GM12878 (cell line): ENCODE data around the gene KDM2A. TPM values are rescaled to one million over a fixed set of nuclear protein-coding genes. Genes with fewer than 3 reads are reported as not detected.
A peak's percentile ranks its signal among the peaks of the same experiment; 100 is the strongest.

ENCODE experiments used
- CBFB ChIP-seq: IDR thresholded peaks from 2 replicates; pipeline ENCODE4 v1.6.1; 2016; ENCODE audit warnings: antibody characterized with exemption, low read depth
- CBX3 ChIP-seq: fragments of 200-600 bp; sonication (generic); IDR thresholded peaks from 2 replicates; pipeline ENCODE4 v1.6.1; 2016; ENCODE audit warnings: low read depth, borderline replicate concordance
- CHD1 ChIP-seq: IDR thresholded peaks from 2 replicates; pipeline ENCODE4 v1.6.1; 2012; ENCODE audit warnings: low read depth, low read length, improper control_type of control experiment
- CHD4 ChIP-seq: fragments of 200-600 bp; sonication (generic); IDR thresholded peaks from 2 replicates; pipeline ENCODE4 v1.6.1; 2016; ENCODE audit warnings: mild to moderate bottlenecking
- EP300 ChIP-seq, 2 experiments: fragments of 150-350 bp in 1 of 2; IDR thresholded peaks; 2 replicates each; pipeline ENCODE4 v1.6.1; 2011 to 2012; ENCODE audit warnings: low read depth in 2 of 2, low read length in 2 of 2, borderline replicate concordance in 1 of 2, improper control_type of control experiment in 1 of 2, inconsistent platforms in 1 of 2; ENCODE audit not compliant: control insufficient read depth in 1 of 2
- FOXM1 ChIP-seq: IDR thresholded peaks from 2 replicates; pipeline ENCODE4 v1.6.1; 2012; ENCODE audit warnings: low read depth, mild to moderate bottlenecking, inconsistent platforms, low read length, moderate library complexity
- JUNB ChIP-seq: IDR thresholded peaks from 2 replicates; pipeline ENCODE4 v1.6.1; 2016; ENCODE audit warnings: antibody characterized with exemption, mild to moderate bottlenecking
- NBN ChIP-seq: fragments of 450-650 bp; IDR thresholded peaks from 2 replicates; pipeline ENCODE4 v1.6.1; 2016
- NR2C2 ChIP-seq: IDR thresholded peaks from 2 replicates; pipeline ENCODE4 v1.6.1; 2011; ENCODE audit warnings: borderline replicate concordance, low read depth; ENCODE audit not compliant: control insufficient read depth, insufficient read length
- NRF1 ChIP-seq: conservative IDR thresholded peaks from 2 replicates; pipeline ENCODE4 v1.6.1; 2011; ENCODE audit warnings: mild to moderate bottlenecking, low read depth, low read length, improper control_type of control experiment
- SP1 ChIP-seq: IDR thresholded peaks from one replicate; pipeline ENCODE4 v1.6.1; 2011; ENCODE audit warnings: low read depth, low read length
- SPI1 ChIP-seq: IDR thresholded peaks from 2 replicates; pipeline ENCODE4 v1.6.1; 2011; ENCODE audit warnings: low read depth, mild to moderate bottlenecking, low read length, moderate library complexity, borderline replicate concordance; ENCODE audit not compliant: insufficient read depth
- STAT3 ChIP-seq: IDR thresholded peaks from 2 replicates; pipeline ENCODE4 v1.6.1; 2011; ENCODE audit warnings: low read depth, low read length, improper control_type of control experiment
- TCF12 ChIP-seq: IDR thresholded peaks from 2 replicates; pipeline ENCODE4 v1.6.1; 2011; ENCODE audit warnings: low read depth, mild to moderate bottlenecking, low read length
- ZZZ3 ChIP-seq: IDR thresholded peaks from 2 replicates; pipeline ENCODE4 v1.6.1; 2011; ENCODE audit warnings: low read depth; ENCODE audit not compliant: control insufficient read depth, insufficient read length
- polyA plus RNA-seq, 11 experiments: library from polyadenylated mRNA; depleted of rRNA in 4 of 11; unstranded in 6 of 11; stranded (reverse) in 5 of 11; fragments of >200 nt; fragmentation: Nextera tagmentation in 4 of 11; fragmentation: Illumina TruSeq in 1 of 11; extraction: Ambion mirVana in 4 of 11; extraction: Trizol in 1 of 11; gene quantifications; 1 replicate in 1 of 11; 2 replicates in 10 of 11; pipeline versions ENCODE4 v1.2.1 to v1.2.3, GENCODE V29; 2011 to 2016; ENCODE audit warnings: inconsistent platforms in 2 of 11, missing spikeins in 2 of 11, low read depth in 1 of 11
- total RNA-seq, 4 experiments: library from RNA; depleted of rRNA in 3 of 4; stranded (reverse); fragments of >200 nt in 3 of 4; fragmentation: Illumina TruSeq in 1 of 4; extraction: Trizol in 1 of 4; gene quantifications; 2 replicates each; pipeline versions ENCODE4 v1.2.1 to v1.2.3, GENCODE V29; 2013 to 2021
- TF ChIP-seq, protein P1 (sequence below), 3 experiments: IDR thresholded peaks in 2 of 3; conservative IDR thresholded peaks in 1 of 3; 2 replicates each; pipeline ENCODE4 v1.5.1; 2011; ENCODE audit warnings: low read depth in 3 of 3, low read length in 3 of 3, mild to moderate bottlenecking in 3 of 3, control low read depth in 2 of 3, moderate library complexity in 2 of 3, inconsistent platforms in 1 of 3, mixed read lengths in 1 of 3; ENCODE audit not compliant: control insufficient read depth in 2 of 3, insufficient read depth in 1 of 3; ENCODE audit errors: extremely low read depth in 1 of 3
- TF ChIP-seq, protein P2 (sequence below): fragments of 450-650 bp; formaldehyde crosslinking; IDR thresholded peaks from 2 replicates; pipeline ENCODE4 v1.4.0; 2022; ENCODE audit warnings: mild to moderate bottlenecking, moderate library complexity
- TF ChIP-seq, protein P3 (sequence below): IDR thresholded peaks from 2 replicates; pipeline ENCODE4 v1.6.1; 2012; ENCODE audit warnings: low read depth, low read length, improper control_type of control experiment
- TF ChIP-seq, protein P4 (sequence below): fragments of 450-650 bp; IDR thresholded peaks from 2 replicates; pipeline ENCODE4 v1.6.1; 2017; ENCODE audit warnings: mild to moderate bottlenecking, moderate library complexity

KDM2A gene
- total and polyA plus RNA-seq, 10 of the 15 experiments (the other 5 are each of a cell fraction or from before 2014, with no cell fraction given) = 10.5 to 69.3 (median 41.6) TPM

DNA sequence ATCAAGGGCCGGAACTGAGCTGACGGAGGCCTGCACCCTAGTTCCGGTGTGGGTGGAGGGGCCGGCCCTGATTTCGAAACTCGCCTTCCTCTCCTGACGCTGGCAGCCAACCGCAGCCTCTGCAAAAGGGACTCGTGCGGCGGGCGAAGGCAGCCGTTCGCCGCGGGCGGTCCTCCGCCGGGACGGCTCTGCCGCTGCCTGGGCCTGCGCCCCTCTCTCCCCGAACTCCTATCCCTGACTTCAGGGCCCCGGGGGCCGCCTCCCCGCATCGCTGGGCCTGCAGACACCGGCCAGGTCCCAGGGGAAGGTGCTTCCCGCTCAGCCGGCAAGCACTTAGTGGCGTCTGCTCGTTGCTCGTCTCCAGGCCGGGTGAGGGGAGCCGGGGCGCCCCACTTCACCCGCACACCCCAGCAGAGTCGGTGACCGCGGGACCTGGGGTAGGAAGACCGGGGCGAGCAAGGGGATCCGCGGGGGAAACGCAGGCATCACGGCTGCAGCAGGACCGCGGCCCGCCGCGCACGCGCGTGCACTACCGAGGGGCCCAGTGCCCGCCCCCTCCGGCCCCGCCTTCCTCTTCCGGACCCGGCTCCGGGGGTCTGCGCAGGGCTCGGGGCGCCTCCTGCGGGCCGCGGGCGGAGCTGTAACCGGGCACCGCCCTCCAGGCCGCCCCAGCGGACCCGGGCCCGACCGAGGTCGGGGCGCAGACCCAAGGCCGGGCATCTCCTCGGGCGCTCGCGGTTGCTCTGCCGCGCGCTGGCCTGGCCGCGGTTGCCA lies 169.6 kb downstream of the KDM2A start (continued):
- TF ChIP-seq CHD4 = no peak
- TF ChIP-seq, protein P1, sequence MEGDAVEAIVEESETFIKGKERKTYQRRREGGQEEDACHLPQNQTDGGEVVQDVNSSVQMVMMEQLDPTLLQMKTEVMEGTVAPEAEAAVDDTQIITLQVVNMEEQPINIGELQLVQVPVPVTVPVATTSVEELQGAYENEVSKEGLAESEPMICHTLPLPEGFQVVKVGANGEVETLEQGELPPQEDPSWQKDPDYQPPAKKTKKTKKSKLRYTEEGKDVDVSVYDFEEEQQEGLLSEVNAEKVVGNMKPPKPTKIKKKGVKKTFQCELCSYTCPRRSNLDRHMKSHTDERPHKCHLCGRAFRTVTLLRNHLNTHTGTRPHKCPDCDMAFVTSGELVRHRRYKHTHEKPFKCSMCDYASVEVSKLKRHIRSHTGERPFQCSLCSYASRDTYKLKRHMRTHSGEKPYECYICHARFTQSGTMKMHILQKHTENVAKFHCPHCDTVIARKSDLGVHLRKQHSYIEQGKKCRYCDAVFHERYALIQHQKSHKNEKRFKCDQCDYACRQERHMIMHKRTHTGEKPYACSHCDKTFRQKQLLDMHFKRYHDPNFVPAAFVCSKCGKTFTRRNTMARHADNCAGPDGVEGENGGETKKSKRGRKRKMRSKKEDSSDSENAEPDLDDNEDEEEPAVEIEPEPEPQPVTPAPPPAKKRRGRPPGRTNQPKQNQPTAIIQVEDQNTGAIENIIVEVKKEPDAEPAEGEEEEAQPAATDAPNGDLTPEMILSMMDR (IDR thresholded peaks at IDR 0.05 in 2 of 3, conservative IDR thresholded peaks at IDR 0.05 in 1 of 3; ENCODE audit: control insufficient read depth in 2 of 3, extremely low read depth in 1 of 3, insufficient read depth in 1 of 3, low read depth in 3 of 3, low read length in 3 of 3) = peak in 2 of 3 experiments; percentile 24 to 75; a peak in 4 of 6 replicates
- TF ChIP-seq CBFB = peak; percentile 92
- peak; percentile 70 for TF ChIP-seq FOXM1
- TF ChIP-seq, protein P2, sequence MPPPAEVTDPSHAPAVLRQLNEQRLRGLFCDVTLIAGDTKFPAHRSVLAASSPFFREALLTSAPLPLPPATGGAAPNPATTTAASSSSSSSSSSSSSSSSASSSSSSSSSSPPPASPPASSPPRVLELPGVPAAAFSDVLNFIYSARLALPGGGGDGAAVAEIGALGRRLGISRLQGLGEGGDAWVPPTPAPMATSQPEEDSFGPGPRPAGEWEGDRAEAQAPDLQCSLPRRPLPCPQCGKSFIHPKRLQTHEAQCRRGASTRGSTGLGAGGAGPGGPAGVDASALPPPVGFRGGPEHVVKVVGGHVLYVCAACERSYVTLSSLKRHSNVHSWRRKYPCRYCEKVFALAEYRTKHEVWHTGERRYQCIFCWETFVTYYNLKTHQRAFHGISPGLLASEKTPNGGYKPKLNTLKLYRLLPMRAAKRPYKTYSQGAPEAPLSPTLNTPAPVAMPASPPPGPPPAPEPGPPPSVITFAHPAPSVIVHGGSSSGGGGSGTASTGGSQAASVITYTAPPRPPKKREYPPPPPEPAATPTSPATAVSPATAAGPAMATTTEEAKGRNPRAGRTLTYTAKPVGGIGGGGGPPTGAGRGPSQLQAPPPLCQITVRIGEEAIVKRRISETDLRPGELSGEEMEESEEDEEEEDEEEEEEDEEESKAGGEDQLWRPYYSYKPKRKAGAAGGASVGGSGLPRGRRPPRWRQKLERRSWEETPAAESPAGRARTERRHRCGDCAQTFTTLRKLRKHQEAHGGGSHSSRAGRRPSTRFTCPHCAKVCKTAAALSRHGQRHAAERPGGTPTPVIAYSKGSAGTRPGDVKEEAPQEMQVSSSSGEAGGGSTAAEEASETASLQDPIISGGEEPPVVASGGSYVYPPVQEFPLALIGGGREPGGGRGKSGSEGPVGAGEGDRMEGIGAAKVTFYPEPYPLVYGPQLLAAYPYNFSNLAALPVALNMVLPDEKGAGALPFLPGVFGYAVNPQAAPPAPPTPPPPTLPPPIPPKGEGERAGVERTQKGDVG (CRISPR knock-in tag) = no peak
- TF ChIP-seq JUNB = no peak
- TF ChIP-seq EP300 (IDR thresholded peaks at IDR 0.05; ENCODE audit: borderline replicate concordance in 1 of 2, control insufficient read depth in 1 of 2, low read depth in 2 of 2, low read length in 2 of 2) = peak; percentile 17 to 67; a peak in 1 of 4 replicates
- TF ChIP-seq ZZZ3 = no peak
- TF ChIP-seq, protein P3, sequence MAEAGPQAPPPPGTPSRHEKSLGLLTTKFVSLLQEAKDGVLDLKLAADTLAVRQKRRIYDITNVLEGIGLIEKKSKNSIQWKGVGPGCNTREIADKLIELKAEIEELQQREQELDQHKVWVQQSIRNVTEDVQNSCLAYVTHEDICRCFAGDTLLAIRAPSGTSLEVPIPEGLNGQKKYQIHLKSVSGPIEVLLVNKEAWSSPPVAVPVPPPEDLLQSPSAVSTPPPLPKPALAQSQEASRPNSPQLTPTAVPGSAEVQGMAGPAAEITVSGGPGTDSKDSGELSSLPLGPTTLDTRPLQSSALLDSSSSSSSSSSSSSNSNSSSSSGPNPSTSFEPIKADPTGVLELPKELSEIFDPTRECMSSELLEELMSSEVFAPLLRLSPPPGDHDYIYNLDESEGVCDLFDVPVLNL = no peak
- TF ChIP-seq SP1 = peak; percentile 76
- no peak for TF ChIP-seq NR2C2
- TF ChIP-seq NRF1 = peak; percentile 69
- TF ChIP-seq STAT3 = no peak
- TF ChIP-seq, protein P4, sequence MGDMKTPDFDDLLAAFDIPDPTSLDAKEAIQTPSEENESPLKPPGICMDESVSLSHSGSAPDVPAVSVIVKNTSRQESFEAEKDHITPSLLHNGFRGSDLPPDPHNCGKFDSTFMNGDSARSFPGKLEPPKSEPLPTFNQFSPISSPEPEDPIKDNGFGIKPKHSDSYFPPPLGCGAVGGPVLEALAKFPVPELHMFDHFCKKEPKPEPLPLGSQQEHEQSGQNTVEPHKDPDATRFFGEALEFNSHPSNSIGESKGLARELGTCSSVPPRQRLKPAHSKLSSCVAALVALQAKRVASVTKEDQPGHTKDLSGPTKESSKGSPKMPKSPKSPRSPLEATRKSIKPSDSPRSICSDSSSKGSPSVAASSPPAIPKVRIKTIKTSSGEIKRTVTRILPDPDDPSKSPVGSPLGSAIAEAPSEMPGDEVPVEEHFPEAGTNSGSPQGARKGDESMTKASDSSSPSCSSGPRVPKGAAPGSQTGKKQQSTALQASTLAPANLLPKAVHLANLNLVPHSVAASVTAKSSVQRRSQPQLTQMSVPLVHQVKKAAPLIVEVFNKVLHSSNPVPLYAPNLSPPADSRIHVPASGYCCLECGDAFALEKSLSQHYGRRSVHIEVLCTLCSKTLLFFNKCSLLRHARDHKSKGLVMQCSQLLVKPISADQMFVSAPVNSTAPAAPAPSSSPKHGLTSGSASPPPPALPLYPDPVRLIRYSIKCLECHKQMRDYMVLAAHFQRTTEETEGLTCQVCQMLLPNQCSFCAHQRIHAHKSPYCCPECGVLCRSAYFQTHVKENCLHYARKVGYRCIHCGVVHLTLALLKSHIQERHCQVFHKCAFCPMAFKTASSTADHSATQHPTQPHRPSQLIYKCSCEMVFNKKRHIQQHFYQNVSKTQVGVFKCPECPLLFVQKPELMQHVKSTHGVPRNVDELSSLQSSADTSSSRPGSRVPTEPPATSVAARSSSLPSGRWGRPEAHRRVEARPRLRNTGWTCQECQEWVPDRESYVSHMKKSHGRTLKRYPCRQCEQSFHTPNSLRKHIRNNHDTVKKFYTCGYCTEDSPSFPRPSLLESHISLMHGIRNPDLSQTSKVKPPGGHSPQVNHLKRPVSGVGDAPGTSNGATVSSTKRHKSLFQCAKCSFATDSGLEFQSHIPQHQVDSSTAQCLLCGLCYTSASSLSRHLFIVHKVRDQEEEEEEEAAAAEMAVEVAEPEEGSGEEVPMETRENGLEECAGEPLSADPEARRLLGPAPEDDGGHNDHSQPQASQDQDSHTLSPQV = peak; percentile 75; the same call in 1 of the 2 replicates
- peak; percentile 39 for TF ChIP-seq SPI1
- no peak for TF ChIP-seq CBX3
- TF ChIP-seq CHD1 = no peak
- TF ChIP-seq TCF12 = no peak; the same call in 1 of the 2 replicates
- TF ChIP-seq NBN = peak; percentile 86; the same call in 1 of the 2 replicates
